GM12891 (cell line): ENCODE data around the gene ZNG1F.
"Not testable (repeated sequence)": the region's sequence is repeated elsewhere in the genome, so short reads cannot be mapped to it uniquely, and the experiment has no call there.

Source experiments
- POLR2A ChIP-seq: IDR thresholded peaks from 2 replicates; pipeline ENCODE4 v1.6.1; 2011; ENCODE audit warnings: low read depth, low read length, control low read depth
- POLR2AphosphoS5 ChIP-seq: IDR thresholded peaks from 2 replicates; pipeline ENCODE4 v1.6.1; 2011; ENCODE audit warnings: low read depth, low read length, control low read depth

DNA sequence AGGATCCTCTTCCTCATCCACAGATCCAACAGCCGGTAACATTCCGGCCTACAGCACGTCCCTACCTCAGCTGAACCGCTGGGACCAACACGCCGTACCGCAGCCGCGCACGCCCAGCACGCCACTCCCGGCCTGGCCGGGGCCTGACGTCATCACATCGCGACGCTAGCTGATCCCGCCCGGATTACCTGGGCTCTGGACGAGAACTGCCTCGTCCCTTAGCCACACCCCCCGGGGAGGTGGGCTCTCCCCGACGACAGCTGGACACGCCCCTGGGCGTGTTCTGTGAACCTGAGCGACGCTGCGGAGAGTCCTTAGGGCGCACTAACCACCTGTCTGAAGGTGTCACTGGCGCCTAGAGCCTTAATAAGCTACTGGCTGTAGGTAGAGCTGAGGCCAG is at the start of gene ZNG1F:
- not testable (repeated sequence) for TF ChIP-seq POLR2AphosphoS5, POLR2A
